ENCODE measurements around the gene FAM107B. TPM values are rescaled to one million over a fixed set of nuclear protein-coding genes. Genes with fewer than 3 reads are reported as not detected.

FAM107B gene
- total RNA-seq, 1 donor = 30.0 TPM

GRCh38 chr10:14598809-14599764, 175.6 kb downstream of the FAM107B start:
- Histone ChIP-seq H4K20me1 (ENCODE audit: insufficient read depth, low read length) (peaks cover 9% of the 10 kb centered on the region), H3K9me3 (ENCODE audit: low read depth, low read length) (no peaks in the 10 kb centered on the region), H3K27ac (ENCODE audit: low read depth, low read length) (no peak overlapping the region), H3K4me3 (ENCODE audit: insufficient read depth, low read length) (no peak overlapping the region), H3K36me3 (ENCODE audit: insufficient read depth, low read length) (peaks cover 3% of the 10 kb centered on the region), H3K4me2 (ENCODE audit: insufficient read depth, low read length) (no peak overlapping the region), H3K27me3 (ENCODE audit: insufficient read depth, low read length) (no peaks in the 10 kb centered on the region), H3K4me1 (ENCODE audit: insufficient read depth, low read length) (peaks cover 15% of the 10 kb centered on the region), H2AFZ (ENCODE audit: low read length) (no peak overlapping the region), H3K79me2 (ENCODE audit: insufficient read depth, low read length) (peaks cover 80% of the 10 kb centered on the region)
- TF ChIP-seq CTCF (IDR thresholded peaks at IDR 0.05; ENCODE audit: extremely low read depth, low read depth, low read length) = no peak
- peak; percentile 45 for DNase-seq (ENCODE audit: insufficient read length, low spot score, missing footprints)

- no peaks in the 10 kb centered on the region for H4K20me1 ChIP-seq (ENCODE audit: insufficient read depth, low read length)
- no peaks in the 10 kb centered on the region for H3K4me1 ChIP-seq (ENCODE audit: insufficient read depth, low read length)
- H3K79me2 ChIP-seq (ENCODE audit: insufficient read depth, low read length) = peaks cover 70% of the 10 kb centered on the region
- no peaks in the 10 kb centered on the region for H3K27me3 ChIP-seq (ENCODE audit: insufficient read depth, low read length)
- no peak overlapping the region for H3K27ac ChIP-seq (ENCODE audit: low read depth, low read length)
- H3K36me3 ChIP-seq (ENCODE audit: insufficient read depth, low read length) = peaks cover 3% of the 10 kb centered on the region
- no peaks in the 10 kb centered on the region for H3K9me3 ChIP-seq (ENCODE audit: low read depth, low read length)
- DNase-seq (ENCODE audit: insufficient read length, low spot score, missing footprints) = no peak
- H3K4me2 ChIP-seq (ENCODE audit: insufficient read depth, low read length) = no peak overlapping the region
- no peak for TF ChIP-seq CTCF (IDR thresholded peaks at IDR 0.05; ENCODE audit: extremely low read depth, low read depth, low read length)
- H3K4me3 ChIP-seq (ENCODE audit: insufficient read depth, low read length) = no peak overlapping the region
- no peak overlapping the region for H2AFZ ChIP-seq (ENCODE audit: low read length)
These were observed 179.0 kb downstream of the FAM107B start for GRCh38 chr10:14595526-14596182.

GRCh38 chr10:14594878-14595525, 179.7 kb downstream of the FAM107B start:
- Histone ChIP-seq H4K20me1 (ENCODE audit: insufficient read depth, low read length) (no peaks in the 10 kb centered on the region), H2AFZ (ENCODE audit: low read length) (no peak overlapping the region), H3K4me3 (ENCODE audit: insufficient read depth, low read length) (no peak overlapping the region), H3K4me2 (ENCODE audit: insufficient read depth, low read length) (no peak overlapping the region), H3K79me2 (ENCODE audit: insufficient read depth, low read length) (peaks cover 65% of the 10 kb centered on the region), H3K27me3 (ENCODE audit: insufficient read depth, low read length) (no peaks in the 10 kb centered on the region), H3K27ac (ENCODE audit: low read depth, low read length) (no peak overlapping the region), H3K36me3 (ENCODE audit: insufficient read depth, low read length) (peaks cover 3% of the 10 kb centered on the region), H3K9me3 (ENCODE audit: low read depth, low read length) (no peaks in the 10 kb centered on the region), H3K4me1 (ENCODE audit: insufficient read depth, low read length) (no peaks in the 10 kb centered on the region)
- no peak for DNase-seq (ENCODE audit: insufficient read length, low spot score, missing footprints)
- no peak for TF ChIP-seq CTCF (IDR thresholded peaks at IDR 0.05; ENCODE audit: extremely low read depth, low read depth, low read length)

Measured in osteoblast (primary cell).